CD4-positive, alpha-beta T cell treated with Interleukin-6 for 4 hours (primary cell): ENCODE measurements around the gene VAMP2.

Experiments used
- DNase-seq: peaks from one replicate; pipeline ENCODE4 v3.0.0-alpha.2; 2020; ENCODE audit warnings: mixed read lengths

VAMP2 gene

GRCh38 chr17:8142158-8142886, 20.4 kb downstream of the VAMP2 start:
- DNase-seq: no peak

GRCh38 chr17:8141741-8142140, 21.0 kb downstream of the VAMP2 start:
- DNase-seq: no peak

- DNase-seq: no peak
Observed at GRCh38 chr17:8141045-8141444, 21.7 kb downstream of the VAMP2 start.

GRCh38 chr17:8140065-8141029, 22.4 kb downstream of the VAMP2 start:
- DNase-seq: no peak

- DNase-seq: peak; percentile 95
Observed at GRCh38 chr17:8138672-8139371, 23.9 kb downstream of the VAMP2 start.

DNA sequence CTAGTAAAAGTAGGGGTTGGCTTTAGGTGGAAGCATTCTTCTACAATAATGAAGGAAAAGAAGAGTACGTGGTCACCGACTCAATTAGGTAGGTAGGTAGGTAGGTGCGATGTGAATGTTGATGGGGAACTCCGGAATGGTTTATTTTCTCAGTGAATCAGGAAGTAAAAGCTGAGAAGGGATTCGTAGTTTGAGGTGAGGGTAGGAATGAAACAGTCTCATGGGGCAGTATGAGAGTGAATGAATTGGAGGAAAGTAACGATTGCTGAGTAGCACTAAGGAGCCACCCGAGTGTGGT, 24.4 kb downstream of the VAMP2 start:
- no peak for DNase-seq

- no peak for DNase-seq
Observed at GRCh38 chr17:8137645-8138373, 24.9 kb downstream of the VAMP2 start.

DNA sequence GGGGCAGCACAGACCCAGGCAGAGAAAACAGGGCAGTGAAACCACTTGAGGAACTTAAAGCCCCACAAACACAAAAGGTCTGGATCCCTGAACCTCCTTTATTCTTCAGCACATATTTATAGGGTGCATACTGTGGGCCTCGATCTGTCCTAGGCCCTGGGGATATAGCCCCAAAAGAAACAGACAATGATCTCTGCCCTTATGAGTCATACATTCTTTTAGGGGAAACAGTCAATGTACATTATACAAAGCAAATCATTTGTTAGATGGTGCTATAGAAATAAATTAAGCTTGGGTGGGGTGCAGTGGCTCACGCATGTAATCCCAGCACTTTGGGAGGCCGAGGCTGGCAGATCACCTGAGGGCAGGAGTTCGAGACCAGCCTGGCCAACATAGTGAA, 28.8 kb downstream of the VAMP2 start:
- DNase-seq: no peak

- no peak for DNase-seq
Observed at GRCh38 chr17:8133399-8133798, 29.3 kb downstream of the VAMP2 start.

- no peak for DNase-seq
Observed at GRCh38 chr17:8131844-8132441, 30.8 kb downstream of the VAMP2 start.

GRCh38 chr17:8128125-8128784, 34.5 kb downstream of the VAMP2 start:
- DNase-seq: no peak

- peak; percentile 56 for DNase-seq
Observed at GRCh38 chr17:8126491-8127066, 36.2 kb downstream of the VAMP2 start.

DNA sequence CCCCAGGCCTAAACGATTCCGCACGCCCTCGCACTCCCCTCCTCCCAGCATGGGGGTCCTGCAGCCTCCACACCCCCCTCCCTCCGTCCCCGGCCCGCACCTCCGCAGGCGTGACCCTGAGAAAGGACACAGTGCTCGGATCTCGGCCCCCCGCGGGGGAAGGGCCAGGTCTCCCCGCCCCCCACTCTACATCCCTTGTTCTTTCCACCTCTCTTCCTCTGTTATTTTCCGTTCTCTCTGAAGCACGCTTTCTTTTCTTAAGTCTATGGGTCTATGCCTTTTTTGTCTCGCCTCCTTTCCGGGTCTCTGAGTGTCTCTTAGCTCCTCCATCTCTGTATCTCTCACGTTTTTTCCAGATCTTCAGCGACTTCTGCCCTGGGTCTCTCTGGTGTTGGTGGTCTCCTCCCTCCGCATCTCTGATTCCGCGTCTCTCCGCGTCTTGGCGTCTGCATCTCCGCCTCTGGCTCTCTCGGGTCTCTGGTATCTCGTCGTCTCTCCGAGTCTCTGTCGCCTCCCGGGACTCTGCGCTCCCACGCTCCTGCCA, 36.7 kb downstream of the VAMP2 start:
- no peak for DNase-seq

DNA sequence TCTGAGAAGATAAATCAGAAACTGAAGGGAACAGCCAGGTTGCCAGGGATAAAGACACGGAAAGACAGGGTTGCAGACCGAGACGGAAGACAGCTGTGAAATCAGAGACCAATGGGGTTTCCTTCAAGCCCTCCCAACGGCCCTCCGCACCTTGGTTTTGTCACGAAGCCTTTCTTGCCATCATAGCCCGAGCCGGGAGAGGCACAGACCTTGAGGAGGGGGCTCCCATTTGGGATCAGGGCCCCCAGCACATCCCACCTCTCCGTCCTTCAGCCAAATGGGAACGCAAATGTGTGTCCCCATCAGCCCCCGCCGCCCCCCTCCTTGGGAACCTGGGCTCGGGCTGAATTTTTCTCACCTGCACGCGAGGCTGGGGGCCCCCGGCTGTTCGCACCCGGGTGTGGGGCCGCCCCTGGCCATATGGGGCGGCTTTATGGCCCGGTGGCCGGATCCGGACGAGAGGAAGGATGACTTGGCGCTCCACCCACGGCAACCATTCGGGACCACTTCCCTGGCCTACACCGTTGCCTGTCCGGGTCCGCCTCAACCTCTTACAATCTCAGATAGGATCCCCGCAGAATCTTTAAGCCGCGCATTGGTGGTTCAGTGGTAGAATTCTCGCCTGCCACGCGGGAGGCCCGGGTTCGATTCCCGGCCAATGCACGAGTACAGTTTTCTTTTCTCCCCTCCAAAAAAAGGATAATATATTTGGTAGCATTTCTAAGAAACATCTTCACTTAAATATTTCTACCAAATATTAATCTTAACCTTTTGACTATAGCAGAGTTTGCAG, 37.4 kb downstream of the VAMP2 start:
- peak; percentile 83 for DNase-seq

GRCh38 chr17:8124350-8125153, 38.2 kb downstream of the VAMP2 start:
- DNase-seq: peak; percentile 43

- no peak for DNase-seq
Observed at GRCh38 chr17:8123695-8124349, 38.9 kb downstream of the VAMP2 start, which contains the start of gene HES7. Gene HES7, minus strand, starts transcription at chr17:8124106. Its CDS starts 22 bp downstream, at chr17:8124084.

DNA sequence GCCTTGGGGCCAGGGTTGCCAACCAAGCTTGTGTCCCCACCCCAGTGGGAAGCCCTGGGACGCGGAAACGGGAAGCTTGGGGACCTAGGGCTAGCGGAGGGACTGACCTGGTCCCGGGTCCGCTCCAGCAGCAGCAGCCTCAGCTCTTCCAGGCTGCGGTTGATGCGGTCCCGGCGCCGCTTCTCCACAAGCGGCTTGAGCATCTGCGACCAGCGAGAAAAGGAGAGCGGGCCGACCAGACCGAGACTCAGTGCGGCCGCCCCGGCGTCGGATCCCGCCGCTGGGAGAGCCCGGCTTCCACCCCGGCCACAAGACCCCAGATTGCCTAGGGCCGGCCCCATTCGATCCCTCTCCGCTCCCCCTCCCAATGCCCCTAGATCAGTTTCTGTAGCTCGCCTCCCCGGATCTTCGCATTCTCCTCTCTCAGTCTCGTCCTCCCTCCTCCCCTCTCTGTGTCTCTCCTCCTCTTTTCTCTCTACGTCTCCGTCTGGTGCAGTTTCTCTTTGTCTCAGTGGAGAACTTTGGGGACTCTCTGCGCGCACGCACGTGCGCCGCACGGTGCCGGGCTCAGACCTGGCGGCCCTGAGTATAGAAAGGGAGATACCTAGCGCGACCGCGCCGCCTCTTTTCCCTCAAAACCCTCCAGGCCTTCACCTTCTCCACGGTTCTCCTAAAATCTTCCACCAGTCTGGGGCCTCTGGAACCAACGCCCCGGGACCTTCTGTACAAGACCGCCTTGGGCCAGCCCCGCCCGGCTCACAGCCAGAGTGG, 39.6 kb downstream of the VAMP2 start:
- peak; percentile 54 for DNase-seq

DNA sequence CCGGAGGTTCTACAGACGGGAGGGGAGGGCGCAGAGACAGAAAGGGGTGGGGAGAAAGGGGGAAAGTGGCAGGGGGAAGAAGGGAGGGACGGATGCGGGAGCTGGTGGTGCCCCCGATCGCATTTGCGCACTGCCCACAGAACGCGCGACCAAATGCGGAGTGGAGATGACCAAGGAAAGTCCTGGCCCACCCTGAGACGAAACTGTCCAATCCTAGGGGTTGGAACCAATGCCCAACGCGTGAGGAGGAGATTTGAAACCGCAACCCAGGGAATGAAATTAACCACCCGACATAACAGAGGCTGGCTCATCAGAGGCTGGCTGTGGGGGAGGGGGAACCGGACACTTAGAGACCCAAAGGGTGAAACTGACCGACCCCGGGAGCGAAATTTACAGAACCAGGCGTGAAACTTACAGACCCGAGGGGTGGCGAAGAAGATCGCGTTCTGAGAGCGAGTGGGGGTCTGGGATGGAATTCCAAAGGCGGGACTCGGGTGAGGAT, 40.3 kb downstream of the VAMP2 start:
- DNase-seq: no peak
